Activated T-cell treated with anti-CD3 and anti-CD28 coated beads for 4 hours (primary cell): ENCODE data around the gene RPS6KC1.
"Not testable (repeated sequence)": the region's sequence is repeated elsewhere in the genome, so short reads cannot be mapped to it uniquely, and the experiment has no call there.

Experiments
- DNase-seq: peaks from one replicate; pipeline ENCODE4 v3.0.0-alpha.2; 2020

Gene RPS6KC1

GRCh38 chr1:213295860-213296259, 244.8 kb downstream of the RPS6KC1 start:
- DNase-seq, result no peak

- DNase-seq, result no peak
These were observed 245.5 kb downstream of the RPS6KC1 start for GRCh38 chr1:213296558-213296957.

DNA sequence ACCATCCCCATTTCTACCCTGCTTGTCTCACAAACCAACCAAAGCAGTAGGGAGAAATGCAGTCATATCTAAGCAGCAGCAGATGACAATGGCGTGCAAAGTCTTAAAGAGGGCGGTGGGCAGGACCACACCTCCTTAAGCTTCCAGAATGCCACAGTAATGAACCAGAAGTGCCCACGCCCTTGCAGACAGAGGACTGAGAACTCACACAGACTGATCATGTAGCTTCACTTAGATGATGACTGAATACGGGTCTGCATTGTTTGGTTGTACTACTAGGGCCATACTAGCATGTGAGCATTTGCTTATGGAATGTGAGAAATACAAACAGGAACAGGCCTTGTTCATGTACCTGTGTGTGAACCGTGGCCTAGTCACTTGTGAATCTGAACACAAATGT, 246.0 kb downstream of the RPS6KC1 start:
- no peak for DNase-seq

DNA sequence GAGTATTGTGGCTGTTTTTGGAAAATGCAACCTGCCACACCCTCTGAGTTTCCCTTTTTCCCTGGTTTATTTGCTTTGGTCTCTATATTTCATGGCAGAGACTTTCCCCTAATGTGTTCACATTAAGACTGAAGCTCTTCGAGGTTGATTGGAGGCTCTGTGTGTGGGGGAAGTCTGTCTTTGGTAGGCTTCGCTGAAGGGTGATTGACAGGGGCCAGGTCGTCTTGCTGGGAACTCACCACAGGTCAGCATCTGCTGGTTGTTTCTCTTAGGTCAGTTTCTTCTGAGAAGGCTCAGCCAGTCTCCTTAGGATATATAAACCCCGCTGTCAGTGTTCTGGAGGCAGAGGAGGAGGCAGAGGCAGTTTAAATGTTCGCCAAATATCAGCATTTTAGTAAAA, 249.4 kb downstream of the RPS6KC1 start:
- DNase-seq, result no peak

GRCh38 chr1:213301524-213301923, 250.5 kb downstream of the RPS6KC1 start:
- not testable (repeated sequence) for DNase-seq

- no peak for DNase-seq
These were observed 252.2 kb downstream of the RPS6KC1 start for GRCh38 chr1:213303286-213303685.

DNA sequence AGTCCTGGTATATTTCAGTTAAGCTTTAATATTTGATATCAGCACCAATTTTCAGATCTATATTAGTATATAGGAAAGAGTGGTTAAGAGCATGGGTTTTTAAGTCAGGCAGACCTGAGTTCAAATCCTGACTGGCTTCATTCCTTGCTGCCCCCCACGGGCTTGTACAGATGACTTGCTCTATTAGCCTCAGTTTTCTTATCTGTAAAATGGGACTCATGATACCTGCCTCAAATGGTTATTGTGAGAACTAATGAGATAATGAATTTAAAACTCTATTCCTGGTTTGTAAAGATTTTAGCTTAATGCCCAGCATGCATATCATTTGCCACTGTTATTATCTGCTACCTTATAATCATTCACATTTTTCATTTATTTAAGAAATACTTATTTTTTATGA, 264.5 kb downstream of the RPS6KC1 start:
- no peak for DNase-seq

GRCh38 chr1:213318458-213318857, 267.4 kb downstream of the RPS6KC1 start:
- DNase-seq, result not testable (repeated sequence)

- no peak for DNase-seq
These were observed 269.3 kb downstream of the RPS6KC1 start for GRCh38 chr1:213320191-213320870.
